OCI-LY7 (cell line): ENCODE data around the gene ARHGAP26. TPM values are rescaled to one million over a fixed set of nuclear protein-coding genes. Genes with fewer than 3 reads are reported as not detected.

Source experiments
- BruUV-seq: library from RNA; stranded (reverse); fragments of 400-500 nt; replicated peaks from 2 replicates; lab custom pipeline; 2021; lab: Mats Ljungman, UMichigan
- CTCF ChIA-PET: fragments of 300-600 bp; sonication (Branson Sonifier 250); formaldehyde crosslinking; loops from one replicate; lab custom pipeline; 2022; ENCODE audit warnings: antibody characterized with exemption; ENCODE audit not compliant: unreplicated experiment; lab: Charles Lee
- POLR2A ChIA-PET: fragments of 300-600 bp; sonication (Branson Sonifier 250); formaldehyde crosslinking; loops from one replicate; lab custom pipeline; 2022; ENCODE audit warnings: antibody characterized with exemption; lab: Charles Lee
- DNase-seq: peaks from one replicate; pipeline ENCODE4 v3.0.0-alpha.2; 2015; ENCODE audit warnings: low spot score
- H2AFZ ChIP-seq: fragments of 200-600 bp; sonication (generic), shearing (Covaris generic); 2 replicates; pipeline ENCODE4 v1.6.1; 2014; ENCODE audit warnings: mild to moderate bottlenecking, antibody characterized with exemption, low read length, moderate library complexity
- H3K27ac ChIP-seq: fragments of 200-600 bp; sonication (generic); 2 replicates; pipeline ENCODE4 v1.5.1; 2014; ENCODE audit warnings: mixed run types, low read depth, mild to moderate bottlenecking, moderate library complexity, low read length, inconsistent platforms; ENCODE audit not compliant: poor library complexity, severe bottlenecking
- H3K36me3 ChIP-seq: fragments of 200-600 bp; sonication (generic); 2 replicates; pipeline ENCODE4 v1.6.1; 2014; ENCODE audit warnings: mild to moderate bottlenecking, antibody characterized with exemption, low read length, moderate library complexity, mixed read lengths; ENCODE audit not compliant: insufficient read depth
- H3K4me1 ChIP-seq: fragments of 200-600 bp; sonication (generic); 2 replicates; pipeline ENCODE4 v1.5.1; 2014; ENCODE audit warnings: mild to moderate bottlenecking, low read length; ENCODE audit not compliant: insufficient read depth, poor library complexity, severe bottlenecking
- H3K4me2 ChIP-seq: fragments of 200-600 bp; sonication (generic); 2 replicates; pipeline ENCODE4 v1.6.1; 2014; ENCODE audit warnings: mild to moderate bottlenecking, low read length
- H3K4me3 ChIP-seq: fragments of 200-600 bp; sonication (generic); 2 replicates; pipeline ENCODE4 v1.5.1; 2014; ENCODE audit warnings: mild to moderate bottlenecking, low read depth, low read length; ENCODE audit not compliant: poor library complexity, severe bottlenecking
- H3K79me2 ChIP-seq: fragments of 200-600 bp; sonication (generic); 2 replicates; pipeline ENCODE4 v1.6.1; 2016; ENCODE audit warnings: low read depth, mild to moderate bottlenecking, low read length, moderate library complexity, mixed read lengths; ENCODE audit not compliant: insufficient read depth
- H3K9me2 ChIP-seq: fragments of 200-600 bp; sonication (generic); 2 replicates; pipeline ENCODE4 v1.6.1; 2016; ENCODE audit warnings: mild to moderate bottlenecking, low read length, mixed read lengths; ENCODE audit not compliant: insufficient read depth
- H3K9me3 ChIP-seq: fragments of 200-600 bp; sonication (generic); 2 replicates; pipeline ENCODE4 v1.6.1; 2014; ENCODE audit warnings: mild to moderate bottlenecking, mixed run types, low read length, mixed read lengths
- H4K20me1 ChIP-seq: fragments of 200-600 bp; sonication (generic); 2 replicates; pipeline ENCODE4 v1.6.1; 2014; ENCODE audit warnings: mild to moderate bottlenecking, antibody characterized with exemption, low read length, moderate library complexity, mixed read lengths; ENCODE audit not compliant: insufficient read depth
- EZH2phosphoT487 ChIP-seq: fragments of 200-600 bp; sonication (generic); IDR thresholded peaks from 2 replicates; pipeline ENCODE4 v1.6.1; 2018; ENCODE audit warnings: low read depth, borderline replicate concordance, mild to moderate bottlenecking, mixed run types, antibody characterized with exemption, low read length, moderate library complexity, mixed read lengths
- intact Hi-C: fragments of 100-400 bp; cut with micrococcal nuclease; formaldehyde crosslinking; loops from one replicate; pipeline ENCODE4 v1.10.0; 2022; ENCODE audit not compliant: unreplicated experiment
- total RNA-seq, 2 experiments: library from RNA; depleted of rRNA in 1 of 2; stranded (reverse); fragments of >200 nt in 1 of 2; shearing (Covaris generic) in 1 of 2; gene quantifications; 2 replicates each; pipeline ENCODE4 v1.2.3, GENCODE V29; 2014 to 2022
- TF ChIP-seq, protein P1 (sequence below): fragments of 200-600 bp; sonication (generic); conservative IDR thresholded peaks from 2 replicates; pipeline ENCODE4 v1.5.1; 2014; ENCODE audit warnings: mild to moderate bottlenecking, antibody characterized with exemption, low read length, moderate library complexity, mixed read lengths

The ARHGAP26 gene
- total RNA-seq, 2 experiments from 2014 or later, result 7.0 to 19.1 TPM

DNA sequence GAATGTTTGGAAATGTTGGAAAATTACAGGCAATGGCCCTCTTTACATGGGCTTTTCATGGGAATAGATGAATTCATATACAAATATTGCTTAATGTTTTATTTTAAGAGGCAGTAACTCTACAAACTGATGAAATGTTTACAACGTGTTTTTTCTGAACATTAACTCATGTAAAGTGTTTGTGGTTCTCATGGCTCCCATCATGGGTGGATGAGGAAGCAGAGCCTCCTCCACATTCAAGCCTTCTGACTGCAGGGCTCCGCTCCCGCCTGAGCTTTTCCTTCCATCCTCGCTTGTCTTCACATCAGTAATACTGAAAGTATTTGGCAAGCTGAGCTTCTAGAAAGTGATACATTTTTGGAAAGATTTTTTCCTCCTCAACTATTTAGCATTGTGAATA is 204.2 kb downstream of the ARHGAP26 start:
- intact Hi-C loops, result no loop called here
- Histone ChIP-seq H3K9me3 (no peaks in the 10 kb centered on the region), H2AFZ (no peak overlapping the region), H3K4me1 (no peaks in the 10 kb centered on the region), H3K4me2 (no peak overlapping the region), H3K79me2 (no peaks in the 10 kb centered on the region), H3K9me2 (no peaks in the 10 kb centered on the region; the same call in 1 of the 2 replicates), H3K4me3 (no peak overlapping the region), H3K36me3 (no peaks in the 10 kb centered on the region), H3K27ac (no peak overlapping the region), H4K20me1 (no peaks in the 10 kb centered on the region)
- ChIA-PET POLR2A (no interaction called here), CTCF (no interaction called here)
- no peak for DNase-seq
- TF ChIP-seq, protein P1, sequence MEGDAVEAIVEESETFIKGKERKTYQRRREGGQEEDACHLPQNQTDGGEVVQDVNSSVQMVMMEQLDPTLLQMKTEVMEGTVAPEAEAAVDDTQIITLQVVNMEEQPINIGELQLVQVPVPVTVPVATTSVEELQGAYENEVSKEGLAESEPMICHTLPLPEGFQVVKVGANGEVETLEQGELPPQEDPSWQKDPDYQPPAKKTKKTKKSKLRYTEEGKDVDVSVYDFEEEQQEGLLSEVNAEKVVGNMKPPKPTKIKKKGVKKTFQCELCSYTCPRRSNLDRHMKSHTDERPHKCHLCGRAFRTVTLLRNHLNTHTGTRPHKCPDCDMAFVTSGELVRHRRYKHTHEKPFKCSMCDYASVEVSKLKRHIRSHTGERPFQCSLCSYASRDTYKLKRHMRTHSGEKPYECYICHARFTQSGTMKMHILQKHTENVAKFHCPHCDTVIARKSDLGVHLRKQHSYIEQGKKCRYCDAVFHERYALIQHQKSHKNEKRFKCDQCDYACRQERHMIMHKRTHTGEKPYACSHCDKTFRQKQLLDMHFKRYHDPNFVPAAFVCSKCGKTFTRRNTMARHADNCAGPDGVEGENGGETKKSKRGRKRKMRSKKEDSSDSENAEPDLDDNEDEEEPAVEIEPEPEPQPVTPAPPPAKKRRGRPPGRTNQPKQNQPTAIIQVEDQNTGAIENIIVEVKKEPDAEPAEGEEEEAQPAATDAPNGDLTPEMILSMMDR, result no peak
- no peak for TF ChIP-seq EZH2phosphoT487
- BruUV-seq, result no TSS peak

DNA sequence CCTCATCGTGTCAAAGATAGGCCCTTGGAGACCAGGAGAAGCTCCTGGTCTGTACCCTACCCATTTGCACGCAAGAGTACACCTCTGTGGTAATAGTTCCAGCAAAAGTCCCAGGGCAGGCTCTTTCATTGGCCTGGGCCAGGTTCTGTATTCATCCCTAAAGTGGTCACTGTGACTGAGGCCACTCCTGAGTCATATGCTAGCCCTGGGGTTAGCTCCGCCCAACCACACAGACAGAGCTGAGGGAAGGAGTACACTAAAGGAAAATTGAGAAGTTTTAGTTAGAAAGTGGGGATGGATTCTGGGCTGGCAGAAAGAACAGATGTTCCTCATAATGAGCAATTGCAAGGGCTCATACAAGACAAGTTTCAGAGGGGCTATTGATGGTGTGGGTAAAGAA is 206.7 kb downstream of the ARHGAP26 start:
- POLR2A ChIA-PET, result no interaction called here
- H3K36me3 ChIP-seq, result no peaks in the 10 kb centered on the region
- DNase-seq, result no peak
- H3K4me1 ChIP-seq, result no peaks in the 10 kb centered on the region
- TF ChIP-seq EZH2phosphoT487, result no peak
- TF ChIP-seq, protein P1, result no peak
- no peak overlapping the region for H3K27ac ChIP-seq
- H3K4me2 ChIP-seq, result no peak overlapping the region
- no peaks in the 10 kb centered on the region for H3K9me3 ChIP-seq
- no peak overlapping the region for H2AFZ ChIP-seq
- intact Hi-C loops, result no loop called here
- H3K79me2 ChIP-seq, result no peaks in the 10 kb centered on the region
- no peaks in the 10 kb centered on the region for H4K20me1 ChIP-seq
- CTCF ChIA-PET, result no interaction called here
- BruUV-seq, result no TSS peak
- H3K9me2 ChIP-seq, result no peaks in the 10 kb centered on the region; the same call in 1 of the 2 replicates
- H3K4me3 ChIP-seq, result no peak overlapping the region

DNA sequence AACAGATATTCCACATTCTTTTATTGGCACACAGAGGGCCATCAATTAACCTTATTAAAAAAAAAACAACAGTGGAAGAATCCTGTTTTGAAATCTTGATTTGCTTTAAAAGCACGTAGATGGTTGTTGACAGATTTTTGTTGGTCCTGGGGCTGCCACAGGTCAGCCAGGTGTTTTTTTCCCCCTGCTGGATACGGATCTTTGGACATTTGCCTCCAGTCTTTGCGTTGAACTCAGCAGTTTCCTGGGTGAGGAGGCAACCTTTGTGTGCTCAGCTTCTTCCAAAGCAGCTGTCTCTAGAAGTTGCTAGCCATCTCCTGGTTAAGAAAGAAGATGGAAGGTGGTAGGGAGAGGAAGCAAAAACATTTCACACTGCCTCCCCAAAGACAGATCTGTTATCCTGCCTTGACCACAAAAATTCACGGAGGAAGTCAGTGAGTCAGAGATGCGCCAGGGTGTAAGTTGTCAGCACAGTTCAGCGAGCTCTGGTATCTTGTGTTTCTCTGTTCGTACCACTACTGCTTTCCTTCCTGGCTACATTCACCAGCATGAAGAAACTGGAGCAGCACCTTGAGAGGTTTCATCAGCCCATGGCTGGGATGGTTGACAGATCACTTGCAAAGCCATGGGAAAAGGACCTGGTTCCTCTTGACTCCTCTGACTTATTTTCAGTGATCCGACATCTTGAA is 207.3 kb downstream of the ARHGAP26 start:
- no peak for DNase-seq
- no peaks in the 10 kb centered on the region; the same call in 1 of the 2 replicates for H3K9me2 ChIP-seq
- no peaks in the 10 kb centered on the region for H3K36me3 ChIP-seq
- ChIA-PET POLR2A (interaction anchor here (0.6 kb wide), 1 partner anchor 26 kb away, joined by 3 read pairs; no protein-coding TSS in a partner anchor), CTCF (no interaction called here)
- H3K4me2 ChIP-seq, result no peak overlapping the region
- no peak for TF ChIP-seq EZH2phosphoT487
- TF ChIP-seq, protein P1, result no peak
- H3K27ac ChIP-seq, result no peak overlapping the region
- no peaks in the 10 kb centered on the region for H4K20me1 ChIP-seq
- no peaks in the 10 kb centered on the region for H3K79me2 ChIP-seq
- no TSS peak for BruUV-seq
- intact Hi-C loops, result no loop called here
- H3K9me3 ChIP-seq, result no peaks in the 10 kb centered on the region
- no peaks in the 10 kb centered on the region for H3K4me1 ChIP-seq
- H3K4me3 ChIP-seq, result no peak overlapping the region
- no peak overlapping the region for H2AFZ ChIP-seq
